ENCODE measurements around the gene AKR7A3. TPM values are rescaled to one million over a fixed set of nuclear protein-coding genes. Genes with fewer than 3 reads are reported as not detected.

AKR7A3 gene
- total and polyA plus RNA-seq, 2 of the 4 experiments (the other 2 are of a cell fraction), result 0.18 to 0.62 TPM

- H3K9me3 ChIP-seq (ENCODE audit: control insufficient read depth, insufficient read depth, low read length), result no peaks in the 10 kb centered on the region
- H3K27ac ChIP-seq (ENCODE audit: insufficient read depth, low read length), result no peak overlapping the region
- H4K91ac ChIP-seq (ENCODE audit: insufficient read depth, low read depth, low read length), result no peak overlapping the region
- peaks cover 31 to 60% of the 10 kb centered on the region in 2 experiments for H3K79me1 ChIP-seq (ENCODE audit: low read depth in 1 of 2, low read length in 2 of 2)
- H2BK120ac ChIP-seq (ENCODE audit: low read depth, low read length), result no peak overlapping the region
- no peak overlapping the region for H2BK15ac ChIP-seq (ENCODE audit: low read depth, low read length)
- H3K56ac ChIP-seq (ENCODE audit: extremely low read depth, insufficient read depth, low read length), result no peak overlapping the region
- dilution Hi-C loops (cut with HindIII; ENCODE audit: low sequenced_read_pairs, unreplicated experiment), result no loop called here
- no peak overlapping the region for H3K23ac ChIP-seq (ENCODE audit: low read depth, low read length)
- CTCF ChIA-PET, result interaction anchor here (1.0 kb wide), 1 partner anchor 13 kb away, joined by 3 read pairs; no protein-coding TSS in a partner anchor
- 0 out of 2 replicates have a peak, but pooled peaks cover 2% of the 10 kb centered on the region for H3K4me1 ChIP-seq (ENCODE audit: control insufficient read depth, insufficient read depth, low read length)
- H2BK5ac ChIP-seq (ENCODE audit: low read depth, low read length, poor library complexity, severe bottlenecking), result no peak overlapping the region
- peaks cover 19% of the 10 kb centered on the region for H4K20me1 ChIP-seq (ENCODE audit: insufficient read depth, low read length)
- BruUV-seq (replicated peaks), result no TSS peak
- H4K8ac ChIP-seq (ENCODE audit: low read depth in 2 of 2, low read length in 2 of 2), result no peak overlapping the region
- DNase-seq (no peak), ATAC-seq (ENCODE audit: low read depth) (no peak)
- H2AFZ ChIP-seq (replicated peaks; ENCODE audit: low read length, poor library complexity), result no peak overlapping the region
- no peak overlapping the region for H3K4me2 ChIP-seq (ENCODE audit: low read depth, low read length)
- H3K14ac ChIP-seq (replicated peaks; ENCODE audit: low read depth, low read length), result no peak overlapping the region
- H3K36me3 ChIP-seq (ENCODE audit: control insufficient read depth, insufficient read depth, low read length), result peaks cover 34% of the 10 kb centered on the region
- no peak overlapping the region for H2BK20ac ChIP-seq (ENCODE audit: low read depth, low read length)
- H3K27me3 ChIP-seq (ENCODE audit: control insufficient read depth, insufficient read depth, low read length), result no peaks in the 10 kb centered on the region
- no peak overlapping the region for H2AK9ac ChIP-seq (replicated peaks; ENCODE audit: low read depth, low read length, poor library complexity)
- POLR2A ChIA-PET (ENCODE audit: unreplicated experiment), result no interaction called here
- H3K18ac ChIP-seq (ENCODE audit: low read depth, low read length), result no peak overlapping the region
- no peak overlapping the region for H4K5ac ChIP-seq (ENCODE audit: low read depth, low read length)
- no peak overlapping the region for H3K4me3 ChIP-seq (ENCODE audit: insufficient read depth, low read depth, low read length)
- TF ChIP-seq NFE2L2 (IDR thresholded peaks at IDR 0.05; ENCODE audit: low read depth, low read length), result no peak
- no peak for TF ChIP-seq CTCF (conservative IDR thresholded peaks at IDR 0.05; ENCODE audit: low read depth, low read length)
- TF ChIP-seq, protein P1, sequence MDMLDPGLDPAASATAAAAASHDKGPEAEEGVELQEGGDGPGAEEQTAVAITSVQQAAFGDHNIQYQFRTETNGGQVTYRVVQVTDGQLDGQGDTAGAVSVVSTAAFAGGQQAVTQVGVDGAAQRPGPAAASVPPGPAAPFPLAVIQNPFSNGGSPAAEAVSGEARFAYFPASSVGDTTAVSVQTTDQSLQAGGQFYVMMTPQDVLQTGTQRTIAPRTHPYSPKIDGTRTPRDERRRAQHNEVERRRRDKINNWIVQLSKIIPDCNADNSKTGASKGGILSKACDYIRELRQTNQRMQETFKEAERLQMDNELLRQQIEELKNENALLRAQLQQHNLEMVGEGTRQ (IDR thresholded peaks at IDR 0.05; ENCODE audit: low read depth, low read length), result no peak
- TF ChIP-seq CEBPB (IDR thresholded peaks at IDR 0.05; ENCODE audit: low read depth, low read length), result no peak
- TF ChIP-seq RFX5 (IDR thresholded peaks at IDR 0.05; ENCODE audit: low read depth, low read length), result no peak
- TF ChIP-seq BHLHE40 (IDR thresholded peaks at IDR 0.05; ENCODE audit: low read depth, low read length), result no peak
- TF ChIP-seq ELK1 (IDR thresholded peaks at IDR 0.05; ENCODE audit: borderline replicate concordance, low read depth, low read length), result no peak
- no peak for TF ChIP-seq RCOR1 (IDR thresholded peaks at IDR 0.05; ENCODE audit: insufficient replicate concordance, low read length)
- no peak for TF ChIP-seq MXI1 (IDR thresholded peaks at IDR 0.05; ENCODE audit: borderline replicate concordance, low read depth, low read length)
- TF ChIP-seq RAD21 (IDR thresholded peaks at IDR 0.05; ENCODE audit: low read length), result no peak
- no peak for TF ChIP-seq CHD1 (IDR thresholded peaks at IDR 0.05; ENCODE audit: low read depth, low read length)
- no peak for TF ChIP-seq POLR2A (IDR thresholded peaks at IDR 0.05; ENCODE audit: low read depth, low read length)
- TF ChIP-seq MAFK (IDR thresholded peaks at IDR 0.05; ENCODE audit: low read depth, low read length), result no peak
- no peak for TF ChIP-seq SMC3 (IDR thresholded peaks at IDR 0.05; ENCODE audit: low read depth, low read length)
- TF ChIP-seq MAZ (IDR thresholded peaks at IDR 0.05; ENCODE audit: borderline replicate concordance, low read depth, low read length), result no peak
- no peak for TF ChIP-seq FOS (IDR thresholded peaks at IDR 0.05; ENCODE audit: low read depth, low read length)
- H2AK5ac ChIP-seq (ENCODE audit: low read depth, low read length), result no peak overlapping the region
- intact Hi-C loops (cut with micrococcal nuclease), result loop anchor here (5.0 kb wide), 2 partner anchors 58 to 398 kb away; partner anchors contain the start of genes AKR7A2 and SLC66A1
- in situ Hi-C loops (cut with MboI; ENCODE audit: low sequenced_read_pairs), result loop anchor here (5.0 kb wide), 1 partner anchor 398 kb away; no protein-coding TSS in a partner anchor
- H3K4ac ChIP-seq (ENCODE audit: low read depth, low read length), result no peak overlapping the region
- no peak overlapping the region for H3K9ac ChIP-seq (ENCODE audit: low read depth, low read length)
- peaks cover 6% of the 10 kb centered on the region for H3K9me1 ChIP-seq (ENCODE audit: insufficient read depth, low read length)
Observed at GRCh38 chr1:19254416-19254815, 34.2 kb downstream of the AKR7A3 start.

Data from IMR-90 (cell line).